ENCODE measurements around the gene DQX1.
"Not testable (repeated sequence)": the region's sequence is repeated elsewhere in the genome, so short reads cannot be mapped to it uniquely, and the experiment has no call there.

The DQX1 gene

DNA sequence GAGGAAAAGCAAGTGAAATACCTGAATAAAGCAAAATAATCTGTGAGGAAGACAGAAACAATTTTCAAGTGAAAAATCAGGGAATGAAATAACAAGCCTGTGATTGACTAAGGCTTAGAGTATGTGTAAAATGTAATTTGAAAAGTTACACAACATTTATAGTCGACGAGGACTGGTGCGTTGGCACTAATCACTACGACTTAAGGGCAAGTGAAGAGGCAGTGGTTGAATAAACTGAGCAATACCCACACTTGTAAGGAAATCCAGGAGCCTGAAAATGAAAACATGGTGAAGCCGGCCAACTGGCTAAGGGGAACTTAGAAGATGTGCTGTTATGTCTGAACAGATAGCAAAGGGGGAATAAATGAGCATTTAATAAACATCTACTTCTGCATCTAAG is 41.9 kb upstream of the DQX1 start:
- peaks cover 0 to 2% (median 0%) of the 10 kb centered on the region in 11 experiments; a peak in 4 of 22 replicates for H3K9me3 ChIP-seq (replicated peaks in 1 of 11)
- H3K27me3 ChIP-seq, result no peaks in the 10 kb centered on the region
- H3K36me3 ChIP-seq, result no peaks in the 10 kb centered on the region
- H4K20me1 ChIP-seq, result no peaks in the 10 kb centered on the region
- peak overlapping the region in 5 of 11 experiments; percentile 51 to 90 (median 64); a peak in 8 of 22 replicates for H3K4me2 ChIP-seq
- no peak overlapping the region for H3K9ac ChIP-seq
- peaks cover 8 to 93% (median 40%) of the 10 kb centered on the region in 10 experiments; a peak in 18 of 20 replicates for H3K4me1 ChIP-seq
- no peak for TF ChIP-seq Cebpa-rat (IDR thresholded peaks at IDR 0.05)
- H3K27ac ChIP-seq, result peak overlapping the region in 1 of 11 experiments; percentile 63; a peak in 3 of 22 replicates
- no peak overlapping the region for H3K4me3 ChIP-seq

DNA sequence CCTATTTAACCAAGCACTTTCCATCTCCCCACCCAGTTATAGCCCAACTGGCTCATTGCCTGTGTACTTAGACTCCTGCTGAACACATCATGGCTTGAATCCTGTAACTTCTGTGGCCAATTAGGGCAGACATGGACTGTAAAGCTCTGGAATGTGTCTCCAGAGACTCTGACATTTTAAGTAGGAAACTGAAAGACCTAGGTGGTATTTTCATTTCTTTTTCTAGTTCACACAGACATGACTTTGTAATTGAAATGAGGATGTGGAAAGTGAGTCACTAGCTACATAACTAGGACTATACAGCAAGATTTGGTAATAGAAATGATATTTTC is 40.7 kb upstream of the DQX1 start:
- H3K4me1 ChIP-seq, result peaks cover 8 to 93% (median 44%) of the 10 kb centered on the region in 10 experiments; a peak in 18 of 20 replicates

GRCh38 chr2:74566076-74566753 is 40.2 kb upstream of the DQX1 start:
- Histone ChIP-seq H3K9me3 (replicated peaks in 1 of 11) (no peaks in the 10 kb centered on the region), H3K36me3 (no peaks in the 10 kb centered on the region), H3K27ac (peak overlapping the region in 4 of 11 experiments; percentile 56 to 79 (median 67); a peak in 9 of 22 replicates), H3K4me2 (peak overlapping the region in 7 of 11 experiments; percentile 12 to 90 (median 71); a peak in 10 of 22 replicates), H3K4me1 (peaks cover 4 to 93% (median 41%) of the 10 kb centered on the region in 10 experiments; a peak in 17 of 20 replicates), H3K4me3 (no peak overlapping the region), H3K27me3 (no peaks in the 10 kb centered on the region), H3K9ac (peak overlapping the region in 3 of 11 experiments; percentile 32 to 49 (median 38); a peak in 3 of 22 replicates), H4K20me1 (no peaks in the 10 kb centered on the region)
- no peak for TF ChIP-seq Cebpa-rat (IDR thresholded peaks at IDR 0.05)

More for the DNA sequence above, 40.7 kb upstream of the DQX1 start:
- H3K9ac ChIP-seq, result peak overlapping the region in 3 of 11 experiments; percentile 32 to 49 (median 38); a peak in 3 of 22 replicates
- H4K20me1 ChIP-seq, result no peaks in the 10 kb centered on the region
- peak overlapping the region in 5 of 11 experiments; percentile 31 to 79 (median 63); a peak in 9 of 22 replicates for H3K27ac ChIP-seq
- TF ChIP-seq Cebpa-rat (IDR thresholded peaks at IDR 0.05), result no peak
- no peaks in the 10 kb centered on the region for H3K36me3 ChIP-seq
- H3K27me3 ChIP-seq, result no peaks in the 10 kb centered on the region
- peak overlapping the region in 7 of 11 experiments; percentile 12 to 90 (median 71); a peak in 11 of 22 replicates for H3K4me2 ChIP-seq
- H3K4me3 ChIP-seq, result no peak overlapping the region
- no peaks in the 10 kb centered on the region for H3K9me3 ChIP-seq (replicated peaks in 1 of 11)

DNA sequence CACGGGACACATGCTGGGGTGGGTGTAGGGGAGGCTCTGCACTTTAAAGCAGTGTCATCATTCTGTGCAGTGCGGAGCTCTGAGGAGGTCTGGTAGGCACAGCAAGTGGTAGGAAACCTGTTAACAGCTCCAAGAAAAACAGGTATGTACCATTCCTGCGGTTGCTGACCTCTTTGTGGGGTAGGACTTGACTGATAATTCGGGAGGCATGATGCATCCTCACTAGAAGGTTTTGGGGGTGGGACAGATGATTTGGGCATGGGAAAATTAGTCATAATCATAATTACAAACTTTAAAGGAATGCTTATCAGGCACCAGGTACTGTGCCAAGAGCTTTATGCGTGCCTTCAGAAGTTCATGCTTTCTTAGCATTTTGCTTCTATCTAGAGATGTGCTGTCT is 38.2 kb upstream of the DQX1 start:
- Histone ChIP-seq H3K9me3 (replicated peaks in 1 of 11) (no peaks in the 10 kb centered on the region), H4K20me1 (no peaks in the 10 kb centered on the region), H3K27me3 (no peaks in the 10 kb centered on the region), H3K27ac (no peak overlapping the region), H3K36me3 (no peaks in the 10 kb centered on the region), H3K9ac (no peak overlapping the region), H3K4me3 (no peak overlapping the region), H3K4me1 (peaks cover 6 to 91% (median 41%) of the 10 kb centered on the region in 10 experiments; a peak in 18 of 20 replicates), H3K4me2 (peak overlapping the region in 3 of 11 experiments; percentile 2 to 29 (median 10); a peak in 3 of 22 replicates)
- no peak for TF ChIP-seq Cebpa-rat (IDR thresholded peaks at IDR 0.05)

GRCh38 chr2:74562126-74562775 is 36.2 kb upstream of the DQX1 start:
- peaks cover 0 to 4% (median 0%) of the 10 kb centered on the region in 11 experiments; a peak in 3 of 22 replicates for H4K20me1 ChIP-seq
- H3K36me3 ChIP-seq, result peaks cover 0 to 15% (median 7%) of the 10 kb centered on the region in 11 experiments; a peak in 12 of 22 replicates
- H3K27me3 ChIP-seq, result no peaks in the 10 kb centered on the region
- no peaks in the 10 kb centered on the region for H3K9me3 ChIP-seq (replicated peaks in 1 of 11)
- H3K27ac ChIP-seq, result peak overlapping the region in 7 of 11 experiments; percentile 24 to 68 (median 56); a peak in 13 of 22 replicates
- peaks cover 6 to 88% (median 35%) of the 10 kb centered on the region in 10 experiments; a peak in 18 of 20 replicates for H3K4me1 ChIP-seq
- no peak overlapping the region for H3K4me3 ChIP-seq
- no peak for TF ChIP-seq Cebpa-rat (IDR thresholded peaks at IDR 0.05)
- no peak overlapping the region for H3K9ac ChIP-seq
- peak overlapping the region in 8 of 11 experiments; percentile 43 to 86 (median 66); a peak in 16 of 22 replicates for H3K4me2 ChIP-seq

- not testable (repeated sequence) for H3K9me3 ChIP-seq (replicated peaks in 1 of 11); H3K27me3 ChIP-seq; H3K4me3 ChIP-seq; H3K27ac ChIP-seq; H3K9ac ChIP-seq
- Histone ChIP-seq H3K4me1 (peaks cover 6 to 88% (median 35%) of the 10 kb centered on the region in 10 experiments; a peak in 18 of 20 replicates), H3K4me2 (peak overlapping the region in 5 of 11 experiments; percentile 72 to 86 (median 77); a peak in 9 of 22 replicates), H4K20me1 (peaks cover 0 to 15% (median 8%) of the 10 kb centered on the region in 11 experiments; a peak in 11 of 22 replicates), H3K36me3 (peaks cover 0 to 28% (median 20%) of the 10 kb centered on the region in 11 experiments; a peak in 19 of 22 replicates)
Observed at GRCh38 chr2:74561022-74561421, 35.0 kb upstream of the DQX1 start.

- peaks cover 0 to 19% (median 12%) of the 10 kb centered on the region in 11 experiments; a peak in 11 of 22 replicates for H4K20me1 ChIP-seq
- no peaks in the 10 kb centered on the region for H3K27me3 ChIP-seq
- H3K4me2 ChIP-seq, result peak overlapping the region; percentile 8 to 77 (median 48); a peak in 17 of 22 replicates
Observed at GRCh38 chr2:74560591-74560990, 34.6 kb upstream of the DQX1 start.

GRCh38 chr2:74559912-74560311 is 33.9 kb upstream of the DQX1 start:
- no peaks in the 10 kb centered on the region for H3K9me3 ChIP-seq (replicated peaks in 1 of 11)
- peaks cover 0 to 32% (median 21%) of the 10 kb centered on the region in 11 experiments; a peak in 19 of 22 replicates for H3K36me3 ChIP-seq
- peak overlapping the region in 9 of 11 experiments; percentile 22 to 77 (median 49); a peak in 11 of 22 replicates for H3K4me2 ChIP-seq
- H3K27ac ChIP-seq, result no peak overlapping the region
- TF ChIP-seq Cebpa-rat (IDR thresholded peaks at IDR 0.05), result no peak
- H3K4me3 ChIP-seq, result no peak overlapping the region
- H3K4me1 ChIP-seq, result peaks cover 16 to 85% (median 44%) of the 10 kb centered on the region in 10 experiments
- no peak overlapping the region; a peak in 1 of 22 replicates for H3K9ac ChIP-seq
- no peaks in the 10 kb centered on the region for H3K27me3 ChIP-seq
- peaks cover 0 to 23% (median 12%) of the 10 kb centered on the region in 11 experiments; a peak in 11 of 22 replicates for H4K20me1 ChIP-seq

More at GRCh38 chr2:74560591-74560990, 34.6 kb upstream of the DQX1 start:
- no peak for TF ChIP-seq Cebpa-rat (IDR thresholded peaks at IDR 0.05)
- H3K9ac ChIP-seq, result no peak overlapping the region; a peak in 1 of 22 replicates
- H3K4me1 ChIP-seq, result peaks cover 9 to 88% (median 38%) of the 10 kb centered on the region in 10 experiments
- peaks cover 0 to 32% (median 21%) of the 10 kb centered on the region in 11 experiments; a peak in 19 of 22 replicates for H3K36me3 ChIP-seq
- H3K27ac ChIP-seq, result no peak overlapping the region
- no peak overlapping the region for H3K4me3 ChIP-seq
- H3K9me3 ChIP-seq (replicated peaks in 1 of 11), result no peaks in the 10 kb centered on the region

Measured in BLaER1 treated with 17β-estradiol and CSF1 and Interleukin-3, amounts not matched to agents 10 nM and 100 nM (cell line).